NOMO-1 treated with dmso at 0.1 percent for 144 hours (cell line): ENCODE measurements around the gene UQCR11.
"Not testable (repeated sequence)": the region's sequence is repeated elsewhere in the genome, so short reads cannot be mapped to it uniquely, and the experiment has no call there.

Experiments used
- DNase-seq: peaks from one replicate; lab custom pipeline; 2025; ENCODE audit not compliant: unreplicated experiment; lab: John Stamatoyannopoulos, UW

Gene UQCR11

DNA sequence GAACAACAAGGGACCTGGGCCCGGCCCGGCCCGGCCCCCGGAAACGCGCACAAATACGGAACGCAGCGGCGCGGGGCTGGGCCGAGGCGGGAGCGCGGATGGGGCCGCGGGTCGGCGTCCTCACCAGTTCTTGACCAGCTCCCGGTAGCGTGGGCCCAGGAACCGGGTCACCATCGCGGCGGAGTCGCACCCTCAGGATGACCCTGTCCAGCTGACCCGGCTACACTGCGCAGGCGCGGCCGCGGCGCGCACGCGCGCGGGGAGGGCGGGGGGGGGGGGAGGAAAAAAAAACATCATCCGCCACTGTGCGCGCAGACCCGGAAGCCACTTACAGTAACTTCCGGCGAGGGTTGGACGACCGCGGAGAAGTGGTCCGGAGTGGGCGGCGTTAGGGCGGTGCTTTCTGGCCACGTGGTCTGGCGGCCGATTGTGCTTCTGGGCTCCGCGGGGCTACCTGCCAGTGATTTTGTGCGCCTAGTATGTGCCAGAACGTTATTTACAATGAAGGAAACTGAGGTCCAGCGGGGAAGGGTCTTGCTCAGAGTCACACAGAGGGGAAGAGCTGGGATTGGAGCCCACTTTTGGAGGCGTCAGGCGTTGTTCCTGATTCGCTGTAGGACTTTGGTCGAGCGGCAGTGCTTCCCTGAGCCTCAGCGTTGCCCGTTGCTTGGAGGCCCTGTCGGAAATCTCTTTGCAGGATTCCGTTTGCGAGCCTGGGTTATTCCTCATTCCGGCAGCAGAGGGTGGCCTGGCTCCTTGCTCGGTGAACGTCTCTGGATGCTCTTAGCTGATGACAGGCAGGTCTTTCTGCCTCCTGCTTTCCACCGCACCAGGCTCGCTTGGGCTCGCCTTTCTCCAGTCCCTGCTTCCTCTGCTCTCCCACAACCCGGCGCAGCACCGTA is at the start of gene UQCR11:
Gene UQCR11 (minus strand): TSS at position 227 of the 902 bp plus-strand sequence. CDS start 53 bp downstream, at position 174.
- peak; percentile 95 for DNase-seq

DNA sequence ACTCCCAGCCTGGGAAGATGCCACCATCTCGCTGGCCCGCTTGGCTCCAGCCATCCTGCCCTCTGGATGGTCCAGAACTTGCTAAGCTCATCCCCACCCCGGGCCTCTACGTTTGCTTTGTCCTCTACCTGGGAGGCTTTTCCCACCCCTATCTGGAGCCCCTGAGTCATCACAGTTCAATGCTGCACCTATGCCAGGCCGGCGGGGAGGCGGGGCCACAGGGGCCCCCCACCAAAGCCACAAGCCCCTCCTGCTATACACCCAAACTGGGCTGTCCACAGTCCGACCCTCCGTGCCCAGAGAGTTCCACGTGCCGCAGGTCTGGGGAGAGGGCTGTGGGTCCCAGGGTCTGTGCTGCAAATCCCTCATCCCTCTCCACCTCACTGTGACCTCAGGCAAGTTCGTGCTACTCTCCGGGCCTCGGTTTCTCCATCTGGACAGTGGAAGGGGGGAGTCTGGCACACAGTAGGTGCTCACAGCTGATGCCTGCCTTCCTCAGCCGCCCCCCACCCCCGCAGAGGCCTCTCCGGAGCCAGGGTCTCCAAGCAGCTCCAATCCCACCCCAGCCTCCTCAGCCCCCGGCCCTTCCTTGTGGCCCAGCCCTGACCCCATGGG is 49.0 kb upstream of the UQCR11 start:
- DNase-seq: no peak

DNA sequence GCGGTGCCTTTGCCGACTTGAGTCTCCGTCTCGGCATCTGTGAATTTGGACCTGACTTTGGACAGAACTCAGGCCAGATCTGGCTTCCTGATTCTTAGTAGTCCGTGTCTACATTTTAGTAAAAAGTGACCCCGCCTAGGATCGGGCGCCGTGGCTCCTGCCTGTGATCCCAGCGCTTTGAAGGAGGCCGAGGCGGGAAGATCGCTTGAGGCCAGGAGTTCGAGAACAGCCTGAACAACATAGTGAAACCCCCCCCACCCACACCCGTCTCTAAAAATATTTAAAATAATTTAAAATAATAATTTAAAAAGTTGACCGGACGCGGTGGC is 48.0 kb upstream of the UQCR11 start:
- no peak for DNase-seq

DNA sequence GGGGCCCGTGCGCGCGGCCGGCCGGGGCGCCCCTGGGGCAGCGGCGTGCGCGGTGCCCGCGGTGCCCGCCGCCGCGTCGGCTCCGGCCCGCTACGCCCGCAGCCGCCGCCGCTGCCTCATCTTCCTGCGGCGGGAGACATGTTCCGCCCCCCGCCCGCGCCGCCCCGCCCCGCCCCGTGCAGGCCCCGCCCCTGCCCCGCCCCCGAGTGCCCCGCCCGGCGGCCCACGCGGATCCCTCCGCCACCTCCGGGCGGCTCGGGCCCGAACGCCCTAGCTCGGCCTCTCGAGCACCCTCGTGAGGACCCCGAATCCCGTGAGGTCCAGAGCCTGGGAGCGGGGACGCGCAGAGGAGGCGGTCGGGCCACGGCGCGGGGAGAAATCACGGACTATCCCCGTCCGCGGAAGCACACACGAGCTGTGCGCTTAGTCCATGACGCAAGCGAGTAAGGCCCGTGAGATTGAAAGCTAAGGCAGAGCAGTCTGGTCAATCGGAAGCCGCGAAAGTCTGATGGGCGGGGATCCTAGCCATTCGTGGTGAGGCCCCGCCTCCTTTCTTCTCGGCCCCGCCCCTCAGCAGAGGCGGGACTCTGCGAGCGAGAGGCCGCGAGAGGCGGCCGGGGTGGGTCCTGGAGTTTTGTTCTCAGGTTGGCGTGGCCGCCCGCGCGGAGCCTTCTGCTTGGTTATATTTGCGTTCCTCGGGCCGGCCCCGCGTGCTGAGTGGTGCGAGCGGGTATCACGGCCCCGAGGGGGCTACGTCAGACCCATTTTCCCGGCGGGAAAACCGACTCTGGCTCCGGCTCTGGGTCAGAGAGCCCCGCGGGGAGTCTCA is 47.4 kb upstream of the UQCR11 start, which contains the start of gene TCF3:
Gene TCF3 (minus strand): TSS at position 145 of the 829 bp plus-strand sequence. CDS start 2,367 bp downstream, outside the sequence.
- DNase-seq: peak; percentile 97

DNA sequence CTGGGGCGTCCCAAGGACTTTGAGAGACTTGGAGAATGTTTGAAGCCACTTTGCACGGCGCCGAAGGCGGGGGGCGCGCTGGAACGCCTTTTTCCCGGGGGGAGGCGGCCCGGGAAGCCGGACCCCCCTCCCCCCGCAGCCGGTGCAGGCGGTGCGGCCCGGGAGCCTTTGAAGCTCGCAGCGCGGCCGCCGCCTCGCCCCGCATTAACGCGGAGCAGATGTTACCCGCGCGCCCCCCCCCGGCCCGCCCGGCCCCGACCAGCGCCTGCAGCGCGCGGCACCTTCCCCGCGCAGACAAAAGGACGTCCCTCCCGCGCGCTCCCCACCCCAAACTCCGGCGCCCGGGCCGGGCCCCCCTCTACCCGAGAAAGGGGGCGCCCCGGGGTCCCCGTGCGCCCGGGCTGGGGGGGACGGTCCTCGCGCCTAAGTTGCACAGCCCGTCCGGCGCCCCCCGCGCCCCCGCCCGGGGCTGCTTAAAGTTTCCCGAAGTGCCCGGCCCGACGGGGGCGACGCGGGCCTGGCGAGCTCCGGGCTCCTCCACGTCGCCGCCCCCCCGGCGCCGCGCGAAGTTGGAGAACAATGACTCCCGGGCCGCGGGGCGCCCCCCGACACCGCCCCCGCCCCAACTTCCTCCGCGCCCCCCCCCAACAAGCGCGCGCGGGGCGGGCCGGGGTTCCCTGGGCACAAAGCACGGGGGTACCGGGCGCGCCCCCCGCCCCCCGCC is 46.5 kb upstream of the UQCR11 start:
- DNase-seq: peak; percentile 7

DNA sequence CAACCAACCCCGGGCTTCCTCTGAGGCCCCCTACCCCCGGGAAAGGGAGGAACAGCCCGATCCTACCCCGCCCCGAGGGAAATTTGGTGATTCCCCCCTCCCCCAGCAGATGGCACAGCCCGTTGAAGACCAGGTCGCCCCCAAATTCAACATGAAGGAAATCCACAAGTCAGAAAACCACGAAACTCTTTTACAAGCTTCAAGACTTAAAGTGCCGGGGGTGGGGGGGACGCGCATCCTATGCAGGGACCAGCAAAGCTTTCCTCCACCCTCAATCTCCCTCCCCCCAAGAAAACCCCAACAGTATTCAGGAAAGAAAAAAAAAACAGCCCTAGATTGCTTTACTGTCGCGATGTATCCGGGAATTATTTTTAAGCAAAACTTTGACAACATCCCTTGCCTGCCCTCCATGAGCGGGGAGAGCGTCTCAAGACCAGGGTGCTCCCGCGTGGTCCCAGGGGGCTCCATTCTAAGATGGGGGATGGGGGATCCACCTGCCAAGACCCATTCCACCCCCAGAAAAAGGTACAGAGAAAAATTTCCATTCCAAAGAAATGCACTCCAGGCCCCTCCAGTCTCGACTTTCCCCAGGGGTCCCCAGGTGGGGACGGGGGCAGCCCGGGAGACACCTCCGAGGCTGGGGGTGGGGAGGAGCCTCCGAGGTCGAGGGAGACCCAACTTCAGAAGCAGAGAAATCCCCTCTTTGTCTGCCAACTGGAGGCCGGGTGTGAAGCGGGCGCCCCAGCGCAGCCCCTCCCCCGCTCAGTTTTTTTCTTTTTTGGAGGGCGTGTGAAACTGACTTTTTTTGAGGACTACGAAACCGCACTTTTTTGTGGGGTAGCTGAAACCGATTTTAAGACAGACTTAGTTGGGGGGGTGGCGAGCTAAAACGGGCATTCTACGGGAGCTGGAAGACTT is 45.6 kb upstream of the UQCR11 start:
- DNase-seq: no peak

DNA sequence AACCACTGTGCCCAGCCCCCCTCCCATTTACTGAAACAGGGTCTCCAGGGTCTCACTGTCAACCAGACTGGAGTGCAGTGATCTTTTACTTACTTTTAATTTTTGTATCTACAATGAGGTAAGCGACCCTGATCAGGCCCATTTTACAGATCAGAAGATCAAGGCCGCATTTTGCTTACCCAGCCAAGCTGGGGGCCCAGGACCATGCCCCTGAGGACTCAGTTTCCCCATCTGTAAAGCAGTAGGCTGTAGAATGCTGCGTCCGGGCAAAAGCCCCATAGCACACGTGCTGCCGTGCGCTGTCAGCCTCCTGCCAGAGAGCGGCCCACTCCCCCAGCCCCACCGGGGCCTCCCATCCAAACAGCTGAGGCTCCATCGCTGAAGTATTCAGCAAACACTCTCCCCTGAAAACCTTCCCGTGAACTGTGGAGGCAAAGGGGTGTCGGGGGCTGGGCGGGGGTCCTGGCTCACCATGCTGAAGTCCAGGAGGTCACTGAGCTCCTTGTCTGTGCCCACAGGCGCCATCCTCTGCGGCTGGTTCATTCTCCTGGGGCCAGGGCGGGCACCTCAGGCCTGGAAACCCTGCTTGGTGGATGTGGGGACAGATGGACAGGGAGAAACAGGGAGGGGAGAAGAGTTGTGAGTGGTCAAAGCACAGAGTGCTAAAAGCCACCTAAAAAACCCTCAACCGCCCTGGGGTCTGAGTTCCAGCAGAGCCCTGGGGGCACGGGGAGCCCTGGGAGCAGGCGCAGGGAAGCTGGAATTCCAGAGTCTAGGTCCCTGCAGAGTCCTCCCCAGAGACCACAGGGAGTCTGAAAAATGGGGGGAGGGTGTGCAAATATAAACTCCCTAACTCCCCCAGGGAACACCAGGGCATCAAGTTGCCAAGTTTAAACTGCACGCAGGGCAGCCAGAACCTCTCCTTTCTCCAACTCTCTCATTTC is 44.7 kb upstream of the UQCR11 start:
- DNase-seq: no peak

DNA sequence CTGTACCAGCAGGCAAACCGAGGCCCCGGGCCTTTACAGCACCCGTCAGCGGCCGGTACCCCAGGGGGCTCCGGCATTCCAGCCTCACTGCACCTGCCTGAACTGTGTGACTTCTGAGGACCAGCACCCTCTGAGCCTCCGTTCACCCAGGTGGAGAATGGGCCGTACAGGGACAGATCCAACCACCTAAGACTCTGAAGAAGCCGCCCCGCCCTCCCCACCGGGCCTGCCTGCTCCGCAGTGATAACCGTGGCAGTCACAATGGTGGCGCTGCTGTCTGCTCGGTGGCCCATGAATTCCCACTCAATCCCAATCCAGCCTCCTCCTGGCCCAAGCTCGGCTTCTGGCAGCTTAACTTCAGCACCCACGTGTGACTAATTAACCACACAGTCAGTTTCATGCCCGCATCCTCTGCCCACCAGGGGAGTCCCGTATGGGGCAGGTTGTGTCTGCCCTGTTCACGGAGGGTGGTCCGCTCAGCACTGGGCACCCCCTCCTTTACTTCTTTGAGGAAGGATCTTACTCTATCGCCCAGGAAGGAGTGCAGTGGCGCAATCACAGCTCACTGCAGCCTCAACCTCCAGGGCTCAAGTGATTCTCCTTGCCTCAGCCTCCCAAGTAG is 43.8 kb upstream of the UQCR11 start:
- no peak for DNase-seq

DNA sequence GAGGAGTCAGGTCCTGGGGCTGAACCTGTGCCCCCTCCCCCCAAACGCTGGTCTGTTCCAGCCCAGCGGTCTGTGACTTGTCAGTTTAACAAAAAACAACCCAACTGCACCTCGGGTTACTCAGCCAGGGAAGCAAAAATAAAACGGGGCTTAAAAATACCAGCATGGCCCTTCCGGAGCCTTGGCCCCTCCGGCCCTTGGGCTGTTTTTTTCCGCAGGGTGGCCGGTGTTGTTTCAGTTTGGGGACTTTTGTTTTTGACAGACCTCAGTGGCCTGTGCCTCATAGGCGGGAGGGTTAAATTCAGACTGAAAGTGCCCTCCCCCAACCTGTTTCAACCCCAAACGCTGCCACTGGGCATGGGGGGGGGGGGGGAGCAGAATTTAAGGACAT is 43.2 kb upstream of the UQCR11 start:
- DNase-seq: no peak

DNA sequence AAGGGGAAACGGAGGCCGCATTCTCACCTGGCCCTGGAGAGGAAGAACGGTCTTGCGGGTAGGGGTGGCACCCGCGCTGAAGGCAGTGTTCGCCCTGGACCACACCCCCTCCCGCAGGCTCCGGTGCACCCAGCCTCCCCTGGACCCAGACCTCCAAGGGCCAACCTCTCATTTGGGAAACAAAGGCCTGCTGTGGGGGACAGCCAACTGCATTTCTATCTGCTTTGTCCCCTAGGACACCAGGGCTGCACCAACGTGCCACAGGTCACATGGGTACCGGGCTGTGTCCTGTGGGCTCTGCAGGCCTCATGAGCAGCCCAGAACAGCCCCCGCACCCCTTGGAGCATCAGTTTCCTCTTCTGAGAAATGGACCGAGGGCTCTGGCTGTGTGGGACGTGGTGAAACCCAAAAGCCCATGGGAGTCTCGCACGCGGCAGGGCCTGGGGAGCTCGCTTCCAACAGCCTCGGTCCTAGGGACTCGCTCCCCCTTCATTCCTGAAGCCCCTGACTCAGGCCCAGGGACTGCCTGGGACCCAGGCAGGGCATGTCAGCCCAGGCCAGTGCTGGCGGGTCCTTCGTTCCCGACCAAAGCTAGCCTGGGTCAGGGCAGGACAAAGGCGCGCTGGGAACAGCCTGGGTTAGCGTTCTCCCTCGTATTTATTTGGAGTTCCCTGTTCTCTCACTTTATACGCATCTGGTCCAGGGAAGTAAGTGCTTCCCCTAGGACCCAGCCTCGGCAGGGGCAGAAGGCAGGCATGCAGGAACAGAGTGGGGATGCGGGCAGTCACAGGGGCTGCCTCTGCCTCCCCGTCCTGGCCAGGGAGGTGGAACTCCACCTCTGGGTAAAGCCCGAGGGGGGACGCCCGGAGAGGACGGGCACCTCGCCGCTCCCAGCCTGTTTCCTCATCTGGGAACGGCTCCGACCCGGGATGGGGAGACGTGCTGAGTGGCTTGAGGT is 42.5 kb upstream of the UQCR11 start:
- DNase-seq: no peak

DNA sequence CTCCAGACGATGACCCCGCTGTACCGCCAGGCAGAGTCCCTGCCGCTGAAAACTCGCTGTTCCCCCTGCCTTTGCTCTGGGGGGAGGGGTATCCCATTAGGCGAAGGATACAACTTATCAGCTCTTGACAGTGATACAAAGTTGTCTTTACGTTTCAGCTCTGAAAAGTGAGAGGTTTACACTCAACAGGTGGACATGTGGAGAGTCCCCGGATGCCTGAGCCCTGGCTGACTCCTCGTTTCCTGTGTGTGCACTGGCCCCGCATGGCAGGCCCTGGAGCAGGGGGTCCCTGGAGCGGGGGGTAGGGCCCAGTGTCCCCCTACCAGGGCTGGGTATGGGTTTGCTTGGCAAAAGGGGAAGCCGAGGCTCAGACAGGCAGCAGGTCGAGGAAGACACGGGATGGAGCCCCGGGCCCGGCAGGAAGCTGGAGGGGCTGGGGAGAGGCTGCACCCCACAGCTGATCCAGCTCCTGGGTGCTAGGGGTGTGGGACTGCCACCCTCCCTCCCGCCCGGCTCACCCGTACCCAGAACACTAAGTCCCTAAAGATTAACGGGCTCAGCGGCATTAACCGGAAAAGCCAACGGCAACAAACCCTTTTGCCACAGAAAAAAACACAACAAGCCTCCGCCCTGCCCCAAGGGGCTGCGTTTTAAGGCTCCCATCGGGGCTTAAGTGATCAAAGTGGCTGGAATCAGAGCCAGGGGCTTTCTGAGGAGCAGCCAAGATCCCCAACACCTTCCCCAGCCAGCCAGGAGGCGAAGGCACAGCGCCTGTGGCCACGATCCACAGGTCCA is 41.6 kb upstream of the UQCR11 start:
- DNase-seq: no peak

DNA sequence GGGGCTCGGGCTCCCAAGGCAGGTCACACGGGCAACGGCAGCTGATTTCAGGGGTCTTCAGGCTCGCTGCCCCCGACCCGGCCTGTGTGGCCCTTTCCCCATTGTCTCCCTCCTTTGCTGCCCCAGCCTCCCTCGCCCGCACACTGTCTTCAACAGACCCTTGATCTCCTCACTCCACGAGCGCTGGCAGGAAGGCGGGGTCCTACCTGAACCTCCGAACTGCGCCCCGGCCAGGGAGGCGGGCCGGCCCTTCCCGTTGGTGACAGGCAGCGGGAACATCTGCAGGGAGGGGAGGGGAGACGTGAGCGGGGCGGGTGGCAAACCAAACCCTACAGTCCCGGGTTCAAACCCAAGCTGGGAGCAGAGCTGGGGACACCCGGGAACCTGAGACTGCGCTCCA is 40.9 kb upstream of the UQCR11 start:
- DNase-seq: no peak

DNA sequence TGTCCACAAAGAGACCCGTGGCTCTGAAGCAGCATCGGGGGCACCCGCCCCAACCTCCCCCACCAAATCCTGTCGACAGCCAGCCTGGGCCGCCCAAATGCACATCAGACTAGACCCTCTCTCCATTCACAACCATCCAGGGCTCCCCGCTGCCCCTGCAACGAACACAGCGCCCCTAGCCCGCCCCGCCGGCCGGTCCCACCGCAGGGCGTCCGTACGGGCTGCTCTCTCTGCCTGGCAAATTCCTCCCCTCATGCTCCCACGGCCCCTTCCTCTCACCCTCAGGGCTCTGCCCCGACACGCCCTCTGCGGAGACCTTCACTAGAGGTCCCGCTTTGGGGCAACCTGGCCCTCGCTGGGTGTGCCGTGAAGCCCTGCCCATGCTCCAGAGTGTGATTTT is 40.0 kb upstream of the UQCR11 start:
- DNase-seq: no peak

DNA sequence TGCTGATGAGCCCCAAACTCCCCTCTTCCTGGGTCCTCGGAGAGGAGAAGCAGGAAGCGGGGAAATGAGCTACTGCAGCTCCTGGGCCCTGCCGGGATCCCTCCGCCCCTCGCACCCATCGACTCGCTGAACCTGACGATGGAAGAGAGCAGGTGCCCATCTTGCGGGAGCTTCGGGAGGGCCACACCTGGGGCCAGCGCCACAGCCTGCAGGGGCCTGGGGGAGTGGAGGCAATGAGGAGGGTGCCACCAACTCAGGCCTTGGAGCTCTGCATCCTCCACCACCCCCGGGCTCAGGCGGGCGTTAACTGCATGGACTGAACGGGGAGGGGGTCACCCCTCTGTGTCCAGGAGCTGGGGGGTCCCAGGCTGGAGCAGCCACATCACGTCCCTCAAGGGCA is 38.8 kb upstream of the UQCR11 start:
- no peak for DNase-seq

DNA sequence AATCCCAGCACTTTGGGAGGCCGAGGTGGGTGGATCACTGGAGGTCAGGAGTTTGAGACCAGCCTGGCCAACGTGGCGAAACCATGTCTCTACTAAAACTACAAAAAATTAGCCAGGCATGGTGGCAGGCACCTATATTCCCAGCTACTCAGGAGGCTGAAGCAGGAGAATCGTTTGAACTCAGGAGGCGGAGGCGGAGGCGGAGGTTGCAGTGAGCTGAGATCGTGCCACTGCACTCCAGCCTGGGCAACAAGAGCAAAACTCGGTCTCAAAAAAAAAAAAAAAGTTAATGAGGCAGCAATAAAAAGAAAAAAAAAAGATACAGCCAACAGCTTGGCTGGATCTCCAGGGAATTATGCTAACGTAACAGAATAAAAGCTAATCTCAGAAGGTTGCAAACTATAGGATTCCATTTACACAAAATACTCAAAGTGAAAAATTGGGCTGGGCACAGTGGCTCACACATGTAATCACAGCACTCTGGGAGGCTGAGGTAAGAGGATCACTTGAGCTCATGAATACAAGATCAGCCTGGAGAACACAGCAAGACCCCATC is 35.7 kb upstream of the UQCR11 start:
- DNase-seq: not testable (repeated sequence)
